ENCODE data around the gene IWS1. TPM values are rescaled to one million over a fixed set of nuclear protein-coding genes. Genes with fewer than 3 reads are reported as not detected.

Gene IWS1
- total RNA-seq, 1 experiment from 2014 or later, result 56.8 TPM

- ChIA-PET CTCF (interaction anchor here (0.6 to 4.3 kb wide), 5 partner anchors 9 to 158 kb away, joined by 3 to 22 read pairs (median 4); no protein-coding TSS in a partner anchor), POLR2A (interaction anchor here (1.2 kb wide), 1 partner anchor 9 kb away, joined by 7 read pairs; no protein-coding TSS in a partner anchor)
- no peak overlapping the region for H3K4me3 Mint-ChIP-seq (ENCODE audit: unreplicated experiment)
- no peaks in the 10 kb centered on the region for H3K36me3 Mint-ChIP-seq (ENCODE audit: insufficient read depth, unreplicated experiment)
- no TSS peak for BruUV-seq (replicated peaks)
- intact Hi-C loops (cut with micrococcal nuclease), result loop anchor here (10.0 kb wide), 1 partner anchor 405 kb away; no protein-coding TSS in a partner anchor
- H3K27me3 Mint-ChIP-seq (ENCODE audit: insufficient read depth, unreplicated experiment), result no peaks in the 10 kb centered on the region
- TF ChIP-seq, protein P1, sequence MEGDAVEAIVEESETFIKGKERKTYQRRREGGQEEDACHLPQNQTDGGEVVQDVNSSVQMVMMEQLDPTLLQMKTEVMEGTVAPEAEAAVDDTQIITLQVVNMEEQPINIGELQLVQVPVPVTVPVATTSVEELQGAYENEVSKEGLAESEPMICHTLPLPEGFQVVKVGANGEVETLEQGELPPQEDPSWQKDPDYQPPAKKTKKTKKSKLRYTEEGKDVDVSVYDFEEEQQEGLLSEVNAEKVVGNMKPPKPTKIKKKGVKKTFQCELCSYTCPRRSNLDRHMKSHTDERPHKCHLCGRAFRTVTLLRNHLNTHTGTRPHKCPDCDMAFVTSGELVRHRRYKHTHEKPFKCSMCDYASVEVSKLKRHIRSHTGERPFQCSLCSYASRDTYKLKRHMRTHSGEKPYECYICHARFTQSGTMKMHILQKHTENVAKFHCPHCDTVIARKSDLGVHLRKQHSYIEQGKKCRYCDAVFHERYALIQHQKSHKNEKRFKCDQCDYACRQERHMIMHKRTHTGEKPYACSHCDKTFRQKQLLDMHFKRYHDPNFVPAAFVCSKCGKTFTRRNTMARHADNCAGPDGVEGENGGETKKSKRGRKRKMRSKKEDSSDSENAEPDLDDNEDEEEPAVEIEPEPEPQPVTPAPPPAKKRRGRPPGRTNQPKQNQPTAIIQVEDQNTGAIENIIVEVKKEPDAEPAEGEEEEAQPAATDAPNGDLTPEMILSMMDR (IDR thresholded peaks at IDR 0.05; ENCODE audit: unreplicated experiment), result no peak
- peaks cover 2% of the 10 kb centered on the region for H3K9me3 Mint-ChIP-seq (ENCODE audit: unreplicated experiment)
- no peaks in the 10 kb centered on the region for H3K4me1 Mint-ChIP-seq (ENCODE audit: insufficient read depth, unreplicated experiment)
- H3K27ac Mint-ChIP-seq (ENCODE audit: low read depth, unreplicated experiment), result no peak overlapping the region
- no peak for DNase-seq (ENCODE audit: unreplicated experiment)
Measured at GRCh38 chr2:127469974-127470373, 56.3 kb downstream of the IWS1 start.

GRCh38 chr2:127469051-127469450, 57.2 kb downstream of the IWS1 start:
- intact Hi-C loops (cut with micrococcal nuclease), result no loop called here
- CTCF ChIA-PET, result interaction anchor here (0.6 to 4.3 kb wide), 3 partner anchors 10 to 145 kb away, joined by 3 to 22 read pairs (median 4); no protein-coding TSS in a partner anchor

DNA sequence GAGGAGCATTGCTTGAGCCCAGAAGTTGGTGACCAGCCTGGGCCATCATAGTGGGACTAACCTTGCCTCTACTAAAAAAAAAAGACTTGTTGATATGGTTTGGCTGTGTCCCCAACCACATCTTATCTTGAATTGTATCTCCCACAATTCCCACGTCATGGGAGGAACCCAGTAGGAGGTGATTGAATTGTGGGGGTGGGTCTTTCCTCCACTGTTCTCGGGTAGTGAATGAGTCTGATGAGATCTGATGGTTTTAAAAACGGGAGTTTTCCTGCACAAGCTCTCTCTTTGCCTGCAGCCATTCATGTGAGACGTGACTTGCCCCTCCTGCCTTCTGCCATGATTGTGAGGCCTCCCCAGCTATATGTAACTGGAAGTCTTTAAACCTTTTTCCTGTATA, 61.0 kb downstream of the IWS1 start:
- intact Hi-C loops (cut with micrococcal nuclease), result no loop called here
- Mint-ChIP-seq H3K27ac (ENCODE audit: low read depth, unreplicated experiment) (no peak overlapping the region), H3K9me3 (ENCODE audit: unreplicated experiment) (no peaks in the 10 kb centered on the region), H3K36me3 (ENCODE audit: insufficient read depth, unreplicated experiment) (no peaks in the 10 kb centered on the region), H3K4me3 (ENCODE audit: unreplicated experiment) (no peak overlapping the region), H3K27me3 (ENCODE audit: insufficient read depth, unreplicated experiment) (no peaks in the 10 kb centered on the region), H3K4me1 (ENCODE audit: insufficient read depth, unreplicated experiment) (no peaks in the 10 kb centered on the region)
- POLR2A ChIA-PET, result no interaction called here
- TF ChIP-seq, protein P1 (IDR thresholded peaks at IDR 0.05; ENCODE audit: unreplicated experiment), result no peak
- DNase-seq (ENCODE audit: unreplicated experiment), result no peak
- BruUV-seq (replicated peaks), result no TSS peak
- CTCF ChIA-PET, result interaction anchor here (3.6 kb wide), 1 partner anchor 14 kb away, joined by 21 read pairs; no protein-coding TSS in a partner anchor

More at GRCh38 chr2:127469051-127469450, 57.2 kb downstream of the IWS1 start:
- TF ChIP-seq, protein P1 (IDR thresholded peaks at IDR 0.05; ENCODE audit: unreplicated experiment), result no peak
- POLR2A ChIA-PET, result no interaction called here
- Mint-ChIP-seq H3K9me3 (ENCODE audit: unreplicated experiment) (no peaks in the 10 kb centered on the region), H3K4me3 (ENCODE audit: unreplicated experiment) (no peak overlapping the region), H3K27ac (ENCODE audit: low read depth, unreplicated experiment) (no peak overlapping the region), H3K27me3 (ENCODE audit: insufficient read depth, unreplicated experiment) (no peaks in the 10 kb centered on the region), H3K36me3 (ENCODE audit: insufficient read depth, unreplicated experiment) (no peaks in the 10 kb centered on the region), H3K4me1 (ENCODE audit: insufficient read depth, unreplicated experiment) (no peaks in the 10 kb centered on the region)
- no peak for DNase-seq (ENCODE audit: unreplicated experiment)
- BruUV-seq (replicated peaks), result no TSS peak

DNA sequence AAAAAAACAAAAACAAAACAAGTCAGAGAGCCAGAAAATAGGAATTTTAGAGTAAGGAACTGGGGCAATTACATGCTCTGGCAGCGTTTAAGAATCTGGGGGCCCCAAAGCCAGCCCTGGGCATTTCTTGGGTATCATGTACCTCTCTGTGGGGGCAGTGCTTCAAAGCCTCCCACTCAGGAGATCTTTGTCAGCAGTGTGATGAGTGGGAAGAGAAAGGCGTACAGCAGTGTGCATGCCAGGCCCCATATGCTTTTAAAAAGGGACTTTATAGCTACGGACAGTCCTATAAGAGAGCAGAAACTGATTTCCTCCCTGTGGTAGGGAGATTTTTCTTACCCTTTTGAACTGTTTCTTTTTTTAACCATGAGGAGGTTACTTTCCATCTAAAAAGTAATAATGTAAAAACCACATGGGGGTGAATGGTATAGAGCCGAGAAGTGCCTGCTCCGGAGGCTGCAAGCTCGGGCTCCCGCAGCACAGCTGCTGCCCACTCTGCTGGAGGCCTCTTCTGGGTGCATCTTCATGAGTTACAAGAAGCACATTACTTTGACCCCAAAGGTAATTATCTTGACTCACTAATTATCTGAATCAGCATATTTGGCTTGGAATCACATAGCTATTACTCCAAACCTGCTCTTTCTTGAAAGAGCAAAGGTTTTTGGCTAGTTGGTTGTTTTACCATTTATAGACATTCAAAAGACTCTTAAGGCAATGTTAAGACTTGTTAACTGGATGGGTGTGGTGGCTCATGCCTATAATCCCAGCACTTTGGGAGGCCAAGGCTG, 61.6 kb downstream of the IWS1 start:
- intact Hi-C loops (cut with micrococcal nuclease), result no loop called here
- H3K9me3 Mint-ChIP-seq (ENCODE audit: unreplicated experiment), result no peaks in the 10 kb centered on the region
- no peaks in the 10 kb centered on the region for H3K4me1 Mint-ChIP-seq (ENCODE audit: insufficient read depth, unreplicated experiment)
- POLR2A ChIA-PET, result no interaction called here
- H3K4me3 Mint-ChIP-seq (ENCODE audit: unreplicated experiment), result no peak overlapping the region
- TF ChIP-seq, protein P1 (IDR thresholded peaks at IDR 0.05; ENCODE audit: unreplicated experiment), result no peak
- H3K27me3 Mint-ChIP-seq (ENCODE audit: insufficient read depth, unreplicated experiment), result no peaks in the 10 kb centered on the region
- no peak overlapping the region for H3K27ac Mint-ChIP-seq (ENCODE audit: low read depth, unreplicated experiment)
- no peak for DNase-seq (ENCODE audit: unreplicated experiment)
- BruUV-seq (replicated peaks), result no TSS peak
- CTCF ChIA-PET, result interaction anchor here (3.6 kb wide), 1 partner anchor 15 kb away, joined by 21 read pairs; no protein-coding TSS in a partner anchor
- H3K36me3 Mint-ChIP-seq (ENCODE audit: insufficient read depth, unreplicated experiment), result no peaks in the 10 kb centered on the region

Measured in MCF 10A (cell line).